Smooth muscle cell (in vitro differentiated cells): ENCODE data around the gene COX14. TPM values are rescaled to one million over a fixed set of nuclear protein-coding genes. Genes with fewer than 3 reads are reported as not detected.

ENCODE experiments used
- DNase-seq: peaks from one replicate; lab custom pipeline; 2025; ENCODE audit not compliant: unreplicated experiment; lab: John Stamatoyannopoulos, UW
- H2AFZ ChIP-seq: fragments of 200-600 bp; sonication (generic); 2 replicates; pipeline ENCODE4 v1.6.0; 2016; ENCODE audit warnings: antibody characterized with exemption, low read depth, mild to moderate bottlenecking
- H3F3A ChIP-seq: fragments of 200-600 bp; sonication (generic); 2 replicates; pipeline ENCODE4 v1.6.0; 2017; ENCODE audit warnings: antibody characterized with exemption, low read depth
- H3K27ac ChIP-seq: fragments of 200-600 bp; sonication (generic); 2 replicates; pipeline ENCODE4 v1.5.1; 2016; ENCODE audit warnings: low read depth, mild to moderate bottlenecking
- H3K27me3 ChIP-seq: fragments of 200-600 bp; sonication (generic); 2 replicates; pipeline ENCODE4 v1.6.1; 2016; ENCODE audit warnings: low read depth, mild to moderate bottlenecking
- H3K36me3 ChIP-seq: fragments of 200-600 bp; sonication (generic); 2 replicates; pipeline ENCODE4 v1.5.1; 2016; ENCODE audit warnings: low read depth
- H3K4me1 ChIP-seq: fragments of 200-600 bp; sonication (generic); 2 replicates; pipeline ENCODE4 v1.5.1; 2016; ENCODE audit warnings: low read depth
- H3K4me2 ChIP-seq: fragments of 200-600 bp; sonication (generic); 2 replicates; pipeline ENCODE4 v1.6.0; 2016; ENCODE audit warnings: mild to moderate bottlenecking
- H3K4me3 ChIP-seq: fragments of 200-600 bp; sonication (generic); 2 replicates; pipeline ENCODE4 v1.5.1; 2016; ENCODE audit warnings: mild to moderate bottlenecking
- H3K79me2 ChIP-seq: fragments of 200-600 bp; sonication (generic); 2 replicates; pipeline ENCODE4 v1.6.0; 2016; ENCODE audit warnings: low read depth, mild to moderate bottlenecking
- H3K9ac ChIP-seq: fragments of 200-600 bp; sonication (generic); 2 replicates; pipeline ENCODE4 v1.6.0; 2016; ENCODE audit warnings: low read depth
- H3K9me3 ChIP-seq: fragments of 200-600 bp; sonication (generic); replicated peaks from 2 replicates; pipeline ENCODE4 v1.5.1; 2016; ENCODE audit warnings: low read depth
- H4K20me1 ChIP-seq: fragments of 200-600 bp; sonication (generic); 2 replicates; pipeline ENCODE4 v1.6.0; 2016; ENCODE audit warnings: low read depth
- CTCF ChIP-seq: fragments of 200-600 bp; sonication (generic); IDR thresholded peaks from 2 replicates; pipeline ENCODE4 v1.5.1; 2017; ENCODE audit warnings: borderline replicate concordance, mild to moderate bottlenecking, antibody characterized with exemption; ENCODE audit not compliant: insufficient read depth, poor library complexity, severe bottlenecking
- WGBS: methylation state at CpG from one replicate; pipeline ENCODE4 v1.1.7; 2016; ENCODE audit warnings: low lambda C conversion rate; 5-methylcytosine and 5-hydroxymethylcytosine counted together
- polyA plus RNA-seq: library from polyadenylated mRNA; unstranded; fragments of >200 nt; fragmentation: Nextera tagmentation; extraction: Ambion mirVana; gene quantifications from 2 replicates; pipeline ENCODE4 v1.2.1, GENCODE V29; 2016
- total RNA-seq: library from RNA; depleted of rRNA; stranded (reverse); fragments of >200 nt; gene quantifications from 2 replicates; pipeline ENCODE4 v1.2.3, GENCODE V29; 2014

Gene COX14
- total and polyA plus RNA-seq, 2 experiments from 2014 or later, result 18.6 to 67.9 TPM

GRCh38 chr12:50109319-50109718 is 2.7 kb upstream of the COX14 start:
- no peak for DNase-seq
- TF ChIP-seq CTCF, result no peak
- no peaks in the 10 kb centered on the region for H3K36me3 ChIP-seq
- H3K79me2 ChIP-seq, result peaks cover 15% of the 10 kb centered on the region
- WGBS, result 96% methylated on average over 3 of the region's 3 CpGs
- peaks cover 17% of the 10 kb centered on the region for H3K4me1 ChIP-seq
- H3K9me3 ChIP-seq, result no peaks in the 10 kb centered on the region
- H3K9ac ChIP-seq, result no peak overlapping the region
- no peak overlapping the region for H3K4me2 ChIP-seq
- no peaks in the 10 kb centered on the region for H4K20me1 ChIP-seq
- H3F3A ChIP-seq, result peaks cover 5% of the 10 kb centered on the region
- no peak overlapping the region for H3K27ac ChIP-seq
- no peak overlapping the region for H3K4me3 ChIP-seq
- H3K27me3 ChIP-seq, result no peaks in the 10 kb centered on the region
- H2AFZ ChIP-seq, result no peak overlapping the region

GRCh38 chr12:50110127-50110761 is 1.8 kb upstream of the COX14 start:
- Histone ChIP-seq H2AFZ (peak overlapping the region; percentile 8), H3K27ac (no peak overlapping the region), H3K79me2 (peaks cover 23% of the 10 kb centered on the region), H3K4me3 (no peak overlapping the region), H3K27me3 (no peaks in the 10 kb centered on the region), H3K36me3 (no peaks in the 10 kb centered on the region), H3F3A (peaks cover 5% of the 10 kb centered on the region), H3K4me1 (peaks cover 17% of the 10 kb centered on the region), H3K4me2 (no peak overlapping the region), H4K20me1 (no peaks in the 10 kb centered on the region), H3K9me3 (no peaks in the 10 kb centered on the region), H3K9ac (no peak overlapping the region)
- 78% methylated on average over 8 of the region's 8 CpGs for WGBS
- no peak for TF ChIP-seq CTCF
- no peak for DNase-seq

GRCh38 chr12:50110762-50111351 is 1.2 kb upstream of the COX14 start:
- no peaks in the 10 kb centered on the region for H4K20me1 ChIP-seq
- no peaks in the 10 kb centered on the region for H3K27me3 ChIP-seq
- H3K27ac ChIP-seq, result no peak overlapping the region
- H3F3A ChIP-seq, result peaks cover 5% of the 10 kb centered on the region
- peak overlapping the region; percentile 67 for H3K4me2 ChIP-seq
- H3K4me1 ChIP-seq, result peaks cover 17% of the 10 kb centered on the region
- peak overlapping the region; percentile 34 for H3K4me3 ChIP-seq
- H3K9me3 ChIP-seq, result no peaks in the 10 kb centered on the region
- DNase-seq, result no peak
- peaks cover 28% of the 10 kb centered on the region for H3K79me2 ChIP-seq
- peak overlapping the region; percentile 8 for H2AFZ ChIP-seq
- no peak overlapping the region for H3K9ac ChIP-seq
- 60% methylated on average over 7 of the region's 7 CpGs for WGBS
- H3K36me3 ChIP-seq, result no peaks in the 10 kb centered on the region
- no peak for TF ChIP-seq CTCF

- Histone ChIP-seq H4K20me1 (no peaks in the 10 kb centered on the region), H3K4me1 (peaks cover 17% of the 10 kb centered on the region), H3K36me3 (no peaks in the 10 kb centered on the region), H3K27me3 (no peaks in the 10 kb centered on the region), H3K9ac (no peak overlapping the region), H3K79me2 (peaks cover 33% of the 10 kb centered on the region), H3K4me2 (peak overlapping the region; percentile 67), H3F3A (peaks cover 5% of the 10 kb centered on the region), H3K4me3 (peak overlapping the region; percentile 34), H3K27ac (no peak overlapping the region), H2AFZ (peak overlapping the region; percentile 8), H3K9me3 (no peaks in the 10 kb centered on the region)
- WGBS, result 8% methylated on average over 18 of the region's 19 CpGs
- no peak for TF ChIP-seq CTCF
- no peak for DNase-seq
These were observed 692 bp upstream of the COX14 start for GRCh38 chr12:50111395-50111692.
